Loucy (cell line): ENCODE results near the gene ZFYVE21.

ENCODE experiments used
- EZH2phosphoT487 ChIP-seq: fragments of 200-600 bp; IDR thresholded peaks from 2 replicates; pipeline ENCODE4 v1.6.1; 2018; ENCODE audit warnings: antibody characterized with exemption, mild to moderate bottlenecking, moderate library complexity, borderline replicate concordance
- TF ChIP-seq, protein P1 (sequence below): fragments of 200-600 bp; sonication (generic); conservative IDR thresholded peaks from 2 replicates; pipeline ENCODE4 v1.5.1; 2014; ENCODE audit warnings: mild to moderate bottlenecking, antibody characterized with exemption, low read length

GRCh38 chr14:103762036-103762435 is 46.4 kb downstream of the ZFYVE21 start:
- TF ChIP-seq, protein P1, sequence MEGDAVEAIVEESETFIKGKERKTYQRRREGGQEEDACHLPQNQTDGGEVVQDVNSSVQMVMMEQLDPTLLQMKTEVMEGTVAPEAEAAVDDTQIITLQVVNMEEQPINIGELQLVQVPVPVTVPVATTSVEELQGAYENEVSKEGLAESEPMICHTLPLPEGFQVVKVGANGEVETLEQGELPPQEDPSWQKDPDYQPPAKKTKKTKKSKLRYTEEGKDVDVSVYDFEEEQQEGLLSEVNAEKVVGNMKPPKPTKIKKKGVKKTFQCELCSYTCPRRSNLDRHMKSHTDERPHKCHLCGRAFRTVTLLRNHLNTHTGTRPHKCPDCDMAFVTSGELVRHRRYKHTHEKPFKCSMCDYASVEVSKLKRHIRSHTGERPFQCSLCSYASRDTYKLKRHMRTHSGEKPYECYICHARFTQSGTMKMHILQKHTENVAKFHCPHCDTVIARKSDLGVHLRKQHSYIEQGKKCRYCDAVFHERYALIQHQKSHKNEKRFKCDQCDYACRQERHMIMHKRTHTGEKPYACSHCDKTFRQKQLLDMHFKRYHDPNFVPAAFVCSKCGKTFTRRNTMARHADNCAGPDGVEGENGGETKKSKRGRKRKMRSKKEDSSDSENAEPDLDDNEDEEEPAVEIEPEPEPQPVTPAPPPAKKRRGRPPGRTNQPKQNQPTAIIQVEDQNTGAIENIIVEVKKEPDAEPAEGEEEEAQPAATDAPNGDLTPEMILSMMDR: no peak
- no peak for TF ChIP-seq EZH2phosphoT487
